Midbrain (tissue), 1 donor: ENCODE measurements around the gene TMEM131.
"Not testable (repeated sequence)": the region's sequence is repeated elsewhere in the genome, so short reads cannot be mapped to it uniquely, and the experiment has no call there.

ENCODE experiments used
- DNase-seq: peaks from one replicate; lab custom pipeline; 2025; lab: John Stamatoyannopoulos, UW

Gene TMEM131

DNA sequence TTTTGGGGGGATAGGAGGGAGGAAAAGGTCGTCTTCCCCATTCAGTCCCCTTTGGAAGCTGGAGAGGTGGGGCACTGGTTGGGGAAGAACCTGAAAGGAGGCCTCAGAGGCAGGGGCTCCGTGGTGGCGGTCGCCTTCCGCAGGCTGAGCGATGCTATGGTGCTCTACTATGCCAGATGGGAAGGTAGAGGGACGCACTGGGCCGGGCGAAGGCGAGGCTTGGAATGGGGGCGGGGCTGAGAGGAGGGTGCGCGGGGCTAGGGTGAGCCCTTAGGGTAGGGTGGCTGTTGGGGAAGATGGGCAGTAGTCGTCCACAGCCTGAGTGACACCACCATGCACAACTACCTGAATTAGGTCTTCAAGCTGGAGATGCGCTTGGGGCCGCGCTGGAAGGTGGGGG is 271.2 kb downstream of the TMEM131 start:
- DNase-seq, result no peak

DNA sequence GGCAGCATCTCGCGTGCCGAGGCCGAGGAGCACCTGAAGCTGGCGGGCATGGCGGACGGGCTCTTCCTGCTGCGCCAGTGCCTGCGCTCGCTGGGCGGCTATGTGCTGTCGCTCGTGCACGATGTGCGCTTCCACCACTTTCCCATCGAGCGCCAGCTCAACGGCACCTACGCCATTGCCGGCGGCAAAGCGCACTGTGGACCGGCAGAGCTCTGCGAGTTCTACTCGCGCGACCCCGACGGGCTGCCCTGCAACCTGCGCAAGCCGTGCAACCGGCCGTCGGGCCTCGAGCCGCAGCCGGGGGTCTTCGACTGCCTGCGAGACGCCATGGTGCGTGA is 271.7 kb downstream of the TMEM131 start:
- no peak for DNase-seq

DNA sequence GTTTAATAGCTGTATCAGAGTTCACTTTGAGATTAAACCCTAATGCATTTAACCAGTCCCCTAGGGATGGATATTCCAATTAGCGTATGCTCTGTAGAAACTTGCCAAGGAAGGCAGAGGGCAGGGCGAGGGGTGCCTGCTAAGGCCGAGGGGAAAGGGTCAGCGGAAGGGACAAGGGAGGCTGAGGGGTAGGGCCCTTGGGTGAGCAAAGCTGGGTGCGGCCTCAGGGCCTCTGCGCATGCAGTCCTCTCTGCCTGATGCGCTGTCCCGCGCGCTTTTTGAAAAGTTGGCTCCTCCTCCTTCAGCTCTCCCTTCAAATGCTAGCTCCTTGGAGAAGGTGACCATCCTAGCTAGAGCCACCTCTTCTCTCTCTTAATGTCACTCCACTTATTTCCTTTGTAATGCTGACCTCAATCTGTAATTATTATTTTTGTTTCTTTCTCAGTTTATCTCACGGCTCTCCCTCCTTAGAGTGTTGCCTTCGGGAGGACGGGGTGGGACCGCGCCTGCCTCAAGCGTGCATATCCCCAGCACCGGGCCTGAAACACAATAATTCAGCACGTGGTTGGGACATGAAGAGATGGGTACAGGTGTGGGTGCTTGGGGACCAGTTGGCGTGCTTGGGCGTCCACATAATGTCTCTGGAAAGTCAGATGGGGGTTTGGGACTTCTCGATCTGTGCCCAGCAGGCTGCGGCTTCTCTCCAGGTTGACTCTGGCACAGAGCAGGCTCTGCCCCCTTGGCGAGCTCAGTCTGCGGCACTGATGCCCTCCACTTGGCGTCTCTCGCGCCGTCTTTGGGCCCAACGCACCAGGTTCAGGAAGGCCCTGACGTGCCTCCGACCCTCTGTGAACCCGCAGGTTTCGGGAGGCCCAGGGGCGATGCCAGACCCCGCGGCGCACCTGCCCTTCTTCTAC is 272.3 kb downstream of the TMEM131 start:
- no peak for DNase-seq

DNA sequence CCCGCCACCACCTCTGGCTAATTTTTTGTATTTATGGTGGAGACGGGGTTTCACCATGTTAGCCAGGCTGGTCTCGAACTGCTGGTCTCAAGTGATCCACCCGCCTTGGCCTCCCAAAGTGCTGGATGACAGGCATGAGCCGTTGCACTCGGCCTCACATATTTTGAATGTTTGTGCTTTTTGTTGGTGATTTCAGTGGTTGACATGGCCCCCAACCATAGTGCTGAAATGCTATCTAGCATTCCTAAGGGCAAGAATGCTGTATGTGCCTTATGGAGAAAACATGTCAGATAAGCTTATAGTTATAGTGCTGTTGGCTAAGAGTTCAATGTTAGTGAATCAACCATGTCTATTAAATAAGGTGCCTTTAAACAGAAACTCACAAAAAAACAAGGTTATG is 273.5 kb downstream of the TMEM131 start:
- no peak for DNase-seq

DNA sequence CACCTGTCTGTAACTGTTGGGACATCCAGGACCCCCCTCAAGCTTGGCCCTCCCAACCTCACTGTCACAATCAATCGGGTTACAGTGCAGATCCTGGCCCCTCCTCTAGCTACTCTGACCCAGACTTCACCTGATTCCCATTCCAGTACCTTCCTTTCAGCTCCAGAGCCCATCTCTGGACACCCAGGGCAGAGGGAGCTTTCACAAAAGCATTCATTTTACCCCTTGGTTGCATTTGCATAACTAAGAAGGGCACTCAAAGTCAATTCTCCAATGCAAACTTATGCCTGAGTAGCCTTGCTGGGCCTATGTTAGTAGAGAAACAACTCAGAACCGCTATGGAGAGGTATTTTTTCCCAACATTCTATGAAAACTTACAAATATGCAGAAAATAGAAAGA is 275.0 kb downstream of the TMEM131 start:
- DNase-seq, result no peak

DNA sequence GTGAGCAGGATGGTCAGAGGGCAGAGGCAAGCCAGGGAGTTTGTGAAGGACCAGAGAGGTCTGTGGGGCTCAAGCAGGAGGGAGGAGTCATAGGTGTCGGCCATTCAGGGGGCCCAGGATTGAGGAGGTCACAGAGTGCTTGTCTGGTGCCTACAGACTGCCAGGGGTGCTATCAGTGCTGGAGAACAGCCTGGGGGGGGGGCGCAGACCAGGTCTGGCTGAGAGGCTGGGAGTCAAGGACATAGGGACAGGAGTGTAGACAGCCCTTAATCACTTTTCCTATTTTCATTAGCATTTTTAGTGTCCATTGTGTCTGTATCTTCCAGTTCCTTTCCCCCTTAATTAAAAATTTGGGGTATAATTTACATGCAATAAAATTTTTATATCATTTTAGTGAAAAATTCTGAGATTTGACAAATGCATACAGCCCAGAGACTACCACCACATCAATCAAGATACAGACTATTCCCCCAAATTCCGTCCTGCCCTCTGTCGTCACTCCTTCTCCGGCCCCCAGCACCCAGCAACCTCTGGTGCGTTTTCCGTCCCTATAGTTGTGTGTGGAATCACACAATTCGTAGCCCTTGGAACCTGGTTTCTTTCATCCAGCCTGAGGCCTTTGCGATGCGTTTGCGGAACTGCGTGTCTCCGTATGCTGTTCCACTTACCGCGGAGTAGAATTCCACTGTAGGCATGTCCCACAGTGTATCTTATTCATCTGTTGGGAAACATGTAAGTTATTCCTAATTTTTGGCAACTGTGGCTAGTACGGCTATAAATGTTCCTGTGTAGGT is 276.2 kb downstream of the TMEM131 start:
- no peak for DNase-seq

DNA sequence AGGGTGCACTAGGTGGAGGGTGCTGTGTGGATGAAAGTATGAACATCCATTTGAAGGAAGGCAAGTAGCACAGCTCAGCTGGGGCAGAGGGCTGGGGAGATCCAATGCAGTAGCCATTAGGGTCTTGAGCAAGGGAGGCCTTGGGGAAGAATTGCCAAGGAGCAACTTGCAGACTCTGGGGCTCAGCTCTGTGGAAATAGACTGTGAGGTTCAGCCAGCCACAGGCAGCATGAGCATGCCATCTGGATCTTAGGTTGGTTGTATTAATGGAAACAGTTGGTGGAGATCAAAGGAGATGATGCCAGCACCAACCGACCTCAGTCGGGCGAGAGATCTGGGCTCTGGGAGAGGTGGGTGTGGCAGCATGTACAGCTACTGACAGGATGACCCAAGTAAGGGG is 276.8 kb downstream of the TMEM131 start:
- DNase-seq, result no peak

DNA sequence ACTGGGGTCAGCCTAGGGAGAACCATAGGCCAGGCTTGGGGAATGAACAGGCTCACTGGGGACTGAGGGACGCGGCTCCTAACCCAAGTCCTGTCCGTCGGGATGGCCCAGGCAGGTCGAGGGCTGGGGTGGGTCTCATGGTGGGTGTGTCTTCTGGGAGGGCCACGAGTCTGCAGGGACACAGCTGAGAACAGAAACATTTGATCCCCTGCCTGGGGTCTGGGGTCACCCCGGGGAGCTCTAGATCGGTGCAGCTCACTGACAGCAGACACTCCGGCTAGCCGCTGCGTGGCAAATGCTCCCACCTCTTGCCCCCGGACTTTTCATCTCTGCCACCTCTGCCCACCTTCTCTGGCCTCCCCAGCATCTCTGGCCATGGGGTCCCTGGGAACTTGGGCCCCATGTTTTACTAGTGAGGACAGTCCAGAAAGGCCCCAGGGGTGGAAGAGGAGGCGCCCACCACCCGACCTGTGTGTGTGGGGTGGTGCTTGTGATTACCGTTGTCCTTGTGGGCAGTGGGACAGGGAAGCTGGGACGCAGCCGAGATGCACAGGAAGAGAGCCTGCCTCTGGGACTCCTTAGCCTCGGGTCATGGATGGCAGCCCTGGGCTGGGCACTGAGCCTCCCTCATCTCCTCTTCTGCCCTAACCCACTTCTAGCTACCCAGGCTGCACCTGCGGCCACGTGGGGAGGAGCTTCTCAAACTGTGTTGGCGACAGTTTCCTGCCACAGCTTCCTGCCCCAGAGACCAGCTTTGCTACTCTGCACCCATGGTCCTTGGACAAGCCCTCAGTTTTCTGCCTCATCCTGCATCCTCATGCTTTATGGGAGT is 277.5 kb downstream of the TMEM131 start:
- no peak for DNase-seq

DNA sequence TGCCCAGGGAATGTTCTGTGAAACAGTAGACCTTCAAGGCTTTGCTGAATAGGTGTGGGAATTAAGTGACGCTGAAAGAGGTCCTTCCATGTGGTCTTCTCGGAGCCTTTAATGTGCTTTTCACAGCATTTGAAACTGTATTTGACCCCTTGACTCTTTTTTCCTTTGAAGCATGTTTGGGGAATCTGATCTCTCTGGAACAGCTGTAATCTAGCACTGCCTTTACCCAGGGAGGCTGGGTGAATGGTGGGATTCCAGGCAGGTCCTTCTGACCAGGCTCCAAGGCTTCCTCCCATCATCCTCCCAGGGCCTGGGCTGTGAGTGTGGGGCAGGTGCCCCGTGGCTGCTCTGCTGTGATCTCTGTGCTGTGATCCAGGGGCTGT is 278.1 kb downstream of the TMEM131 start:
- DNase-seq, result no peak

DNA sequence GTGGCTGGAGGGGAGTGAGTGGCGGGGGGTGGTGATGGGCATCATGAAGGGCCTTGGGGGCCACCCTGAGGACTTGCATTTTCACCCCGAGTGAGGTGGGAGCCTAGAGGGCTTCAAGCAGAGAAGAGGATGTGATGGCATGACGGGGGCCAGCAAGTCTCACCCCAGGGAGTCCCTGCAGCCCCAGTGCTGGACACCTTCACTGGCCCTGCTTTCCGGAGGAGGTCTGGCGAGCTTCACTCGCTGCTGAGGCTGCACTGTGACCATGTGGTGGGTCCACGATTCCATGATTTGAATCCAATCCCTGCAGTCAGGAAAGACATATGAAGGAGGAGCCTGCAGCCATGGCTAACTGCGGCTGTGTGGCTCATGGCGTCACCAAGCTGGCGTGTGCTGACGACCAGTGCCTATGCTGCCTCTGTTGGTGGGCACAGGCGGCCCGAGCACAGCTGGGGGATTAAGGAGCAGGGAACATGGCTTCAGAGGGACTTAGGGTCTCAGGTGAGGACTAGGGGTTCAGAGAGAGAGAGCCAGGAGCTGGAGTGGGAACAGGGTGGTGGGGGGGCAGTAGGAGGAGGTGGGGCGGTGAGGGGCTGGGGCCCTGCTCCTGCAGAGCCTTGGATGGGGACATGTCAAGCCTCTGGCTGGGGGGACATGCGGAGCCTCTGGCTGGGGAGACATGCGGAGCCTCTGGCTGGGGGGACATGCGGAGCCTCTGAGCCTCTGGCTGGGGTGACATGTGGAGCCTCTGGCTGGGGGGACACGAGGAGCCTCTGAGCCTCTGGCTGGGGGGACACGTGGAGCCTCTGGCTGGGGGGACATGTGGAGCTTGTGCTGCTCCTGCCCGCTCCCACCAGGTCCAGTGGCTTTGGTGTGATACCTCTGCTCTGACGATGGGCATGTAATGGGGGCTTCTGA is 278.8 kb downstream of the TMEM131 start:
- DNase-seq, result no peak

DNA sequence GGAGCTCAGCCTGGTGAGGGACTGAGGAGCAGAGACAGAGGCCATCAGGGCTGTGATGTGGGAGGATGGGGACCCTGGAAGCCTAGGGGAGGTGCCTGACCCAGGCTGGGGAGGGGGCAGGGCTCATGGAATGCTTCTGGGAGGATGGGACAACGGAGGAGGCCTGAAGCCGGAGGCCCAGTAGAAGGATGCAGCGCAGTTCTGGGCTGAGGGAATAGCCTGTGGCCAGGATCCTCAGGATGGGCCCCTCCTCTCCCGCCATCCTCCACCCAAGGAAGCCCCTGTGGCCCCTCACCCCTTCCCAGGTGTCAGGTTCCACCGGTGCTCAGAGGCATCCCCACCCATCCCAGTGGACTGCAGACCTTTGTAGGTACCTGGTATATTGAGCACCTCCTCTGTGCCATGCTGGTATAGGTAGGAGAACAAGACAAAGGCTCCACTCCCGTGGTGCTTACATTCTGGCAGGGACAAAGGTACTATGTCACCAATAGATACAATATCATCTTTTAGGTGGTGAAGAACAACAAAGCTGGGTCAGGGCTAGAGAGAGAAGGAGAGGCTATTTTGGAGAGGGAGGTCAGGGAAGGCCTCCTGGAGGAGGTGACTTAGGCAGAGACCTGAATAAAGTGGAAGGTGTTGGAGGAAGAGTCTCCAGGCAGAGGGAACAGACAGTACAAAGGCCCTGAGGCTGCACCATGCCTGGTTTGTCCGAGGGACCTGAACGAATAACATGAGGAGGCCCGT is 279.6 kb downstream of the TMEM131 start:
- no peak for DNase-seq

DNA sequence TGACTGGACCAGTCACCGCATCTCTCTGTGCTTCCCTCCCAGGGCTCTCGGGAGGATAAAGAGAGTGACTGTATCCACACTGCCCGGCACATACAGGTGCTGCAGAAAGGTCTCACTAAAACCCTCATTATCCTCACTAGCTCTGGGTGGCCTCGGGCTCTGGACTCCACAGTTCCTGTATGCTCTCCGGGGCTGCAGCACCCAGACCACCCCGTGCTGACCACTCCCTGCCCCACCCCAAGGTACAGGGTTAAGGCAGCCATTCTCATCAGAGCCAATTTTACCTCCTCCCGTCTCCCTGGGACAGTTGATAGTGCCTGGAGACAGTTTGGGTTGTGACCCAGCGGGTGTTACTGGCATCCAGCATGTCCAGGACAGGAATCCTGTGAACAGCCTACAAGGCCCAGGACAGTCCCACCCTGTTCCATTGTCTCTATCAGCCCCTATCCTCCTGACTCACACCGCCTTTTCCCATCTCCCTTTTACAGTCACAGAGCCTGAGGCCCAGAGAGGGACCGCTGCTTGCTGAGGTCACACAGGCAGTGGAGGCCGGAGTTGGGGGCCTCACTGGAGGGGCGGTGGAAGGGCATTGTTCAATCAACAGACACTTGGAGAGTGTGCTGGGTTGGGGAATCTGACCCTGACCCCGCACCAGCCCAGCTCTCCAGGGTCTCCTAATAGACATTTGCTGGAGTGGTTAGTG is 280.6 kb downstream of the TMEM131 start:
- no peak for DNase-seq

DNA sequence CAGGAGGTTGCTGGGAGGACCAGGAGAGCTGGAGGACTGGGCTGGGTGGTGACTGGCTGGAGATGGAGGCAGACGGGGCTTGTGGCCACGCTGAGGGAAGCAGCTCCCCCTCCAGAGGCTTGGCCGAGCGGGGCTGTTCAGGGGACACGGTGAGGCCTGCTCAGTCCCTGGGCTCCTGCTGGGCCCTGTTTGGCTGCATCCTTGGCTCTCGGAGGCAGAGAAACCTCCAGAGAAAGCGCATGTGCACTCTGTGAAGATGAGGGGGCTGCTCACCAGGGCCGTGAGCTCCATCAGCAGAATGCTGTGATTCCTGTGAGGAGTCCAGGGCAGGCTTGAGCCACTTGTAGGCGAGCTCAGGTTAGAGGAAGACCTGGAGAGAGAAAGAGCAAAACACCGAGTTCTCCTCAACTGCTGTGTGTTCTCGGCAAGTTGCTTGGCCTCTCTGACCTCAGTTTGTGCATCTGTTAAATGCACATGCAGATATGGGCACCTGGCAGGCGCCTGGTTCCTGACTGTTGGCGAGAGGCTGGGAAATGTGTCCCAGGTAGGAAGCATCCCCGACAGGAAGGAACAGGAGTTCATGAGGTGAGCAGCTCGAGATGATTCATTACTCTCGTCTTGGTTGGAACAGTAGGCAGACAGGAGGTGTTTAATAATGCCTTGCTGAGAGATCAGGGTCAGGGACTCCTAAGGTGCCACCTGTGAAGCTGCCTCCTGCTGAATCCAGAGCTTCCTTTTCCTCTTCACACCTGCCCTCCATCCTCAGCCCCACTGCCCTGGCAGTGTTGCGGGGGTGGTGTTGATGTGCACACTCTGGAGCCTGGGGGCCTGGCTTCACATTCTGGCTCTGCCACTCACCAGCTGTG is 281.4 kb downstream of the TMEM131 start:
- DNase-seq, result no peak

DNA sequence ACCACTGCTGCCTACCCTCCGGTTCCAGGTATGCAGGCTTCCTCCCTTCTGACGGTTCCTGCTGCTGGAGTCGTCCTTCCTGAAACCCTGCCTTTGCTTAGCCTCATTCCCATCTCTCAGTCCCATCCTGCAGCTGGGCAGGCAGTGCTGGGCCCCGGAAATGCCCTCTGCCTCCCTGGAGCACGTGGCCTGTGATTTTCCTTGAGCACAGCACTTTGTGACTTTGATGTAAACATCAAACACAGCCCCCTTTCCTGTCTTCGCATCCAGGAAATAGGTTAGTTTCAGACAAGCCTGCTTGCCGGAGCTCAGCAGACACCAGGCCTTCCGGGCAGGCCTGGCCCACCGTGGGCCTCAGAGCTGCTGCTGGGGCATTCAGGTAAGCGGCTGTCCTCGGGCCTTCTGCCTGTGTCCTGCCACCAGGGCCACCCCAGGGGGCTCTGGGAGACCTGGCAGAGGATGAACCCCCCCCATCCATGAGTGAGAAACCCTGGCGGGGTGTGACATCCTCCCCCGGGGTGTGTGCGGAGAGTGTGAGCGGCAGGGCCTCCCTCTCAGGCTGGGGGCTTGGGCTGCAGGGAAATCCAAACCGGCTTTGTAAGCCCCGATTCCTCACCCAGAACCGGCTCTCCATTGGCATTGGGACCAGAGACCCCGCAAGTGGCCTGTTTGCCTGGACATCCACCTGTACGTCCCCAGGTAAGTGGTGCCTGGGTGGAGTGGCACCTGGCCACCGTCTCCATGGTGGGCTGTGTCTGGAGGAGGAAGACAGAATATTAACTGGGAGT is 282.3 kb downstream of the TMEM131 start, which contains the start of gene ZAP70:
ZAP70 (plus strand) TSS at position 281 of the 788 bp plus-strand sequence. CDS start 10,461 bp downstream, outside the sequence.
- DNase-seq, result no peak

DNA sequence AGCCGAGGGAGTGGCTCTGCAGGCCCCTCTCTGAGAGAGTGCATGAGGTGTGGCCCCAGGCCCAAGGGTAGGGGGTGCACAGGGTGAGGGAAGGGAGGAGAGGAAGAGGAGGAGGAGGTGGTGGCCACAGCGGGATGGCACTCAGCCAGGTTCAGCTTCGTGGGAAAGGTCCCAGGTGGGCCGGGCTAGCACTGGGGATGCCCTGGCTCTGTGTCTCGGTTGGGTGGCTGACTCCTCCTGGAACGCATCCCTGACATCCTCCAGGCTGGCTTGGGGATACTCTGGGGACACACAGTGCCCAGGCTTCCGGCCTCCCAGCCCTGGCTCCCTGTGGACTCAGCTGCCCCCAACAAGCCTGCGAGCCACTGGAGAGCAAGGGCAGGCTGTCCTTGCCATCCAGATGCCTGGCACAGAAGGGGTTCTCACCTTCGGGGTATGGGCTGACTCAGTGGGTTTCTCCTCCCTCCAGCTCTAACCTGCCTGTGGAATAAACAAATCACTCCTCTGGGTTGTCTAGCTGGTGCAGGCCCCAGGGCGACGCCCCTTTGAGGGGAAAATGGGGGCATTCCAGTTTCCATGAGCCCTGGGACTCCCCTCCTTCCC is 283.0 kb downstream of the TMEM131 start:
- DNase-seq, result no peak

DNA sequence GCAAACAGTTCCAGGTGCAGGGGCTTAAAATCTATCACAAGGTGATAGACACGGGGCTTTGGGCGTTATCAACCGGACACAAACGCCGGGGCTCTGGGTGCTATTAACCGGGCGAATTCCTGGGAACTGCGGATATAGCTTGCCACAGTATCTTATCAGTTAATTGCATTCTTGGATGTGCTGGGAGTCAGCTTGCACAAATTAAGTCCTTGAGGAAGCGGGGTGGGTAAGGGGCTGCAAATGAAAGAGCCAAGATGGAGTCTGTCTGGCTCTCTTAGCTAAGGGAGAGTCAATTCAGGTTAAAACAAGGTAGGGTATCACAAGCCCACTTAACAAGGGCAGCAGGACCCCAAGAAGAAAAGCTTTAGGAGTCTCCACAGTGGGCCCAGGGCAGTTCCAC is 283.6 kb downstream of the TMEM131 start:
- not testable (repeated sequence) for DNase-seq

DNA sequence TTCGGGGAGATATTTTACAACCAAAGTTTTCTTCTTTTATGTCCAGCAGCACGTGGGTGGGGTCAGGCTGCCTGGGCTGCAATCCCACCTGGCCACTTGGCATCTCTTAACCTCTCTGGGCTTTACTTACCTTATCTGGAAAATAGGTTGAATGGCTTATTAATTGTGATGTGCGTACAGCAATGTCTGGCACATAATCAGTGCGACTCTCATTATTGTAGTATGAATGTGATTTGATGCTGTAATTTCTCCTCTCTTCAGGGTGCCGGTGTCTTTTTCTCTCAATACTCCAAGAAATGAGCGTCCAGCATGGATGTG is 284.4 kb downstream of the TMEM131 start:
- no peak for DNase-seq

DNA sequence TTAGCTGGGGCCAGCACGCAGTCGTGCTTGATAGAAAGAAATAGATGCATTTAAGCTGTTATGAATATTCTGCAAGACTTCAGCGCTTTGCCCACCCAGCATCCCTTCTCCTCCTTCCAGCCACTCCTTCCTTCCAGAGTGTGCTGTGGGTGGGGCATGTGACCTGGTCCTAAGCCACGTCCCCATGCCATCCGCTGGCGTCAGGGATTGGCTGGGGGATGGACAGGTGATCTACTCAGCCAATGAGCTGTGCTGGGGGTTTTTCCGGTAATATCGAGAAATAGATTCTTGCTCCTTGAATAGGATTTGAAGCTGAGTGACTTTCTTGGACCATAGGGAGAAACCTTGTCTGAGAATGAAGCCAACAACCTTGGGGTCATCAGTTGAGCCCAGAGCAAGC is 287.1 kb downstream of the TMEM131 start:
- DNase-seq, result no peak
